Endodermal cell (in vitro differentiated cells): Measurements from ENCODE around the gene NAA15. TPM values are rescaled to one million over a fixed set of nuclear protein-coding genes. Genes with fewer than 3 reads are reported as not detected.
A peak's percentile ranks its signal among the peaks of the same experiment; 100 is the strongest.

Experiments
- DNase-seq: peaks from one replicate; pipeline ENCODE4 v3.0.0-alpha.2; 2017
- H3K27ac ChIP-seq: 2 replicates; pipeline ENCODE4 v1.5.1; 2013; ENCODE audit warnings: mild to moderate bottlenecking, low read depth, low read length, moderate library complexity
- H3K27me3 ChIP-seq: 2 replicates; pipeline ENCODE4 v1.6.1; 2013; ENCODE audit warnings: mild to moderate bottlenecking, low read length, moderate library complexity; ENCODE audit not compliant: insufficient read depth, control insufficient read depth, poor library complexity, severe bottlenecking
- H3K36me3 ChIP-seq: 2 replicates; pipeline ENCODE4 v1.7.0; 2013; ENCODE audit warnings: mild to moderate bottlenecking, low read length, moderate library complexity; ENCODE audit not compliant: control insufficient read depth, insufficient read depth
- H3K4me1 ChIP-seq: one replicate; pipeline ENCODE4 v1.7.0; 2013; ENCODE audit warnings: low read length; ENCODE audit not compliant: control insufficient read depth, insufficient read depth
- H3K4me3 ChIP-seq: 2 replicates; pipeline ENCODE4 v1.5.1; 2013; ENCODE audit warnings: mild to moderate bottlenecking, low read length, moderate library complexity
- H3K9ac ChIP-seq: 2 replicates; pipeline ENCODE4 v1.6.1; 2013; ENCODE audit warnings: mild to moderate bottlenecking, low read length, moderate library complexity; ENCODE audit not compliant: poor library complexity, severe bottlenecking; ENCODE audit errors: extremely low read depth
- H3K9me3 ChIP-seq: 2 replicates; pipeline ENCODE4 v1.6.1; 2013; ENCODE audit warnings: mild to moderate bottlenecking, low read length, moderate library complexity; ENCODE audit not compliant: control insufficient read depth
- H3K27ac Mint-ChIP-seq: 2 replicates; pipeline ENCODE4 v1.8.0; 2020; ENCODE audit warnings: mixed read lengths
- H3K27me3 Mint-ChIP-seq: 2 replicates; pipeline ENCODE4 v1.8.0; 2021; ENCODE audit warnings: mild to moderate bottlenecking, mixed read lengths; ENCODE audit not compliant: insufficient read depth
- H3K36me3 Mint-ChIP-seq: 2 replicates; pipeline ENCODE4 v1.8.0; 2020; ENCODE audit warnings: low read depth, mixed read lengths
- H3K4me1 Mint-ChIP-seq: 2 replicates; pipeline ENCODE4 v1.8.0; 2020; ENCODE audit warnings: mixed read lengths
- H3K4me3 Mint-ChIP-seq: 2 replicates; pipeline ENCODE4 v1.8.0; 2020; ENCODE audit warnings: mild to moderate bottlenecking, moderate library complexity, mixed read lengths
- H3K9me3 Mint-ChIP-seq: 2 replicates; pipeline ENCODE4 v1.8.0; 2020; ENCODE audit warnings: mild to moderate bottlenecking, mixed read lengths
- WGBS, 2 experiments: methylation state at CpG; one replicate each; pipeline versions ENCODE4 v1.1.5 to v1.1.7; 2013; ENCODE audit warnings: missing lambda C conversion rate in 2 of 2, mixed read lengths in 1 of 2; ENCODE audit not compliant: insufficient coverage in 1 of 2, insufficient read length in 1 of 2; 5-methylcytosine and 5-hydroxymethylcytosine counted together
- total RNA-seq, 2 donors: library from RNA; stranded (reverse); fragmentation: NEBNext Ultra II Directional in 1 of 2; extraction: Animal tissue kit (Norgen Biotek cat#: 25700) in 1 of 2; gene quantifications; 2 replicates in 1 of 2; 3 replicates in 1 of 2; pipeline ENCODE4 v1.2.1, GENCODE V29; 2021
- TF ChIP-seq, protein P1 (sequence below): fragments of 200-600 bp; sonication (generic); conservative IDR thresholded peaks from 2 replicates; pipeline ENCODE4 v1.5.0; 2021; ENCODE audit warnings: antibody characterized with exemption, mild to moderate bottlenecking

The NAA15 gene
- total RNA-seq, 2 donors from 2014 or later = 64.7 to 78.9 TPM

DNA sequence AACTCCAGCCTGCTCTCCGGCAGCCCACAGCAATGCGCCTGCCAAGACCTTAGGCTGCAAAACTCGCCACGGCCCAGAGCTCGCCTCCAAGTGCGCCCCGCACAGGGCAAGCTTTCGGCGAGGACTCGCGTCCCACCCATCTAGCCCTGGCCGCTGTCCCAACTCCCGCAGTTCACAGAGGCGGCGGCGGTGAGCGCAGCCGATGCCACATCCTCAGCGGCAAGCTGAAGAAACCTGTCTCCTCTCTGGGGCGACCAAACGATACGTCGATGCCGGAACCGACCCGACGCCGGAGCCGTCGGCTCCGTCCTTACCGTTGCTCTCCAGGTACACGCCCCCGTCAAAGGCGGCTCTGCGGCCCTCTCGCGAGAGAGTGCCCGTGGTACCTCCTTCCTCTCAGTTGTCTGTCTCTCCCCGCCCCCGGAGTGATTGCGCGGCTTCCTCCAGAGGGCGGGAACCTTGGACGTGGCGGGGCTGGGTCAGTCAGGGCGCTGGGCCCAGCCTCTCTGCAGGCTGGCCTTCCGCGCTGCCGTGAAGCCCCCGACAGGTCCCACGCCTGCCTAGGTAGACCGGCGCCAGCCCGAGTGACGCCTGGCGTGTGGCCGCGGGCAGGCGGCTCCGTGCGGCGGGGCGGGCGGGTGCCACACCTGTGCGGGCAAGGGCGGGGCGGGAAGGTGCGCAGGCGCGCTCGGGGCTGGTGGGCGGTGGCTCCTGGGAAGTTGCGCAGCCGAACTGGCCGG is 152.2 kb downstream of the NAA15 start:
- Histone ChIP-seq H3K27ac (peak overlapping the region; percentile 55), H3K4me3 (peak overlapping the region; percentile 97), H3K27me3 (no peaks in the 10 kb centered on the region), H3K9ac (peak overlapping the region; percentile 87), H3K9me3 (peaks cover 9% of the 10 kb centered on the region), H3K36me3 (peaks cover 14% of the 10 kb centered on the region), H3K4me1 (peaks cover 4% of the 10 kb centered on the region)
- H3K4me3 Mint-ChIP-seq = peak overlapping the region; percentile 91
- peak overlapping the region; percentile 99 for H3K27ac Mint-ChIP-seq
- 0% methylated on average over 23 to 76 of the region's 76 CpGs for WGBS, 2 experiments
- peaks cover 43% of the 10 kb centered on the region for H3K4me1 Mint-ChIP-seq
- peaks cover 3% of the 10 kb centered on the region for H3K9me3 Mint-ChIP-seq
- H3K36me3 Mint-ChIP-seq = peaks cover 21% of the 10 kb centered on the region
- DNase-seq = peak; percentile 99
- H3K27me3 Mint-ChIP-seq = no peaks in the 10 kb centered on the region
- TF ChIP-seq, protein P1, sequence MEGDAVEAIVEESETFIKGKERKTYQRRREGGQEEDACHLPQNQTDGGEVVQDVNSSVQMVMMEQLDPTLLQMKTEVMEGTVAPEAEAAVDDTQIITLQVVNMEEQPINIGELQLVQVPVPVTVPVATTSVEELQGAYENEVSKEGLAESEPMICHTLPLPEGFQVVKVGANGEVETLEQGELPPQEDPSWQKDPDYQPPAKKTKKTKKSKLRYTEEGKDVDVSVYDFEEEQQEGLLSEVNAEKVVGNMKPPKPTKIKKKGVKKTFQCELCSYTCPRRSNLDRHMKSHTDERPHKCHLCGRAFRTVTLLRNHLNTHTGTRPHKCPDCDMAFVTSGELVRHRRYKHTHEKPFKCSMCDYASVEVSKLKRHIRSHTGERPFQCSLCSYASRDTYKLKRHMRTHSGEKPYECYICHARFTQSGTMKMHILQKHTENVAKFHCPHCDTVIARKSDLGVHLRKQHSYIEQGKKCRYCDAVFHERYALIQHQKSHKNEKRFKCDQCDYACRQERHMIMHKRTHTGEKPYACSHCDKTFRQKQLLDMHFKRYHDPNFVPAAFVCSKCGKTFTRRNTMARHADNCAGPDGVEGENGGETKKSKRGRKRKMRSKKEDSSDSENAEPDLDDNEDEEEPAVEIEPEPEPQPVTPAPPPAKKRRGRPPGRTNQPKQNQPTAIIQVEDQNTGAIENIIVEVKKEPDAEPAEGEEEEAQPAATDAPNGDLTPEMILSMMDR = peak; percentile 40

DNA sequence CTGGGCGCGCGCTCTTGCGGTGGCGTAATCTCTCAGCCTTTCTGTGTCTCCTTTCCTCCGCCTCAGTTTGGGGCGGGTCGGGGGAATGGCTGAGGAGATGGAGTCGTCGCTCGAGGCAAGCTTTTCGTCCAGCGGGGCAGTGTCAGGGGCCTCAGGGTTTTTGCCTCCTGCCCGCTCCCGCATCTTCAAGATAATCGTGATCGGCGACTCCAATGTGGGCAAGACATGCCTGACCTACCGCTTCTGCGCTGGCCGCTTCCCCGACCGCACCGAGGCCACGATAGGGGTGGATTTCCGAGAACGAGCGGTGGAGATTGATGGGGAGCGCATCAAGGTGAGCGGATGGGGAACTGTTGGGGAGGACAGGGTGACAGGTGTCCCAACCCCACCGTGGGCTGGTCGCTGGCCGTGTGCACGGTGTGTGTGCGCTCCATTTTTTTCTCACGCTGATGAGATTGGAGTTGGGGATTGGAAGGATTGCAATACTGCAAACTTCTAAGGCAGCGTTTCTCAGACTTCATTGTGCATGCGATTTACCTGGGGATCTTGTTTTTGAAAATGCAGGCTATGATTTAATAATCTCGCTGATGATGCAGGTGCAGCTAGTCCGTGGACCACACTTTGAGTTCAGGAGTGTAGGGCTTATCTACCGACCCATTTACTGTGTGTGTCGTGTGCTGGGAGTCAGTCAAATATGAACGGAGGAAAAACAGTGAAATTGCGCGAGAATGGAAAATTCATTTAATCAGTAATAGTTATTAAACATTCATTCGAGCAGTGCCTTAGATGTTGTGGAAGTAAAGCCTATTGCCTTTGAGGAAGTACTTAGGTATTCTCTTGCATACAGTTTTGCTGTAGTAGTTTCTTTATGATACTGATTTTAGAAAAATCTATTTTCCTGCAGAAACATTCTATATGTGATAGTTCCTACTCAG is 153.1 kb downstream of the NAA15 start, which contains the start of gene RAB33B:
Gene RAB33B (plus strand): TSS at position 11 of the 935 bp plus-strand sequence. CDS start 75 bp downstream, at position 86.
- TF ChIP-seq, protein P1 = no peak
- Mint-ChIP-seq H3K36me3 (peaks cover 13% of the 10 kb centered on the region), H3K4me3 (peak within 1 kb of the TSS; percentile 91), H3K27ac (peak within 1 kb of the TSS; percentile 99), H3K9me3 (no peaks in the 10 kb centered on the region), H3K4me1 (peaks cover 51% of the 10 kb centered on the region), H3K27me3 (no peaks in the 10 kb centered on the region)
- 3 to 17% methylated on average over 13 to 46 of the region's 46 CpGs for WGBS, 2 experiments
- Histone ChIP-seq H3K4me1 (peaks cover 5% of the 10 kb centered on the region), H3K9ac (peak within 1 kb of the TSS; percentile 87), H3K27me3 (no peaks in the 10 kb centered on the region), H3K27ac (peak within 1 kb of the TSS; percentile 55), H3K36me3 (peaks cover 6% of the 10 kb centered on the region), H3K9me3 (peaks cover 9% of the 10 kb centered on the region), H3K4me3 (peak within 1 kb of the TSS; percentile 97)
- no peak for DNase-seq

DNA sequence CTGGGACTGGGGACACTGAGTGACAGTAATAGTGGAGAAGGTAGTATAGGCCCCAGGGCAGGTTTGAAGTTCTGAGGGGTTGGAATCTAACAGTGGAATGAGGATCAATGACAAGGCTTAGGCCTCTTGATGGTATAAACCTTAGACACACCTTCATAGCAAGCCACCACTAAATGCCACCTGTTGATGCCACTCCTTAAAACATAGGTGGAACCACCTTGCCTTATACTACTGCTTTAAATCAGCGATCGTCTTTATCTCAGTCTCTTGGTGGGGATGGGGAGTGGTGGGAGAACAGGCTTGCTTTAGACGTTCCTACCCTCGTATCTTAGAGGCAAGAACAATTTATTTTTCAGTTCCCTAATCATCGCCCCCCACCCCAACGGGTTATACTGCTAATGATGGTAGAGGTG is 153.8 kb downstream of the NAA15 start:
- Mint-ChIP-seq H3K36me3 (peaks cover 10% of the 10 kb centered on the region), H3K27ac (peak overlapping the region; percentile 95), H3K9me3 (no peaks in the 10 kb centered on the region), H3K4me3 (peak overlapping the region; percentile 91), H3K27me3 (no peaks in the 10 kb centered on the region), H3K4me1 (peaks cover 56% of the 10 kb centered on the region)
- Histone ChIP-seq H3K9ac (peak overlapping the region; percentile 87), H3K9me3 (peaks cover 5% of the 10 kb centered on the region), H3K36me3 (peaks cover 6% of the 10 kb centered on the region), H3K4me1 (peaks cover 5% of the 10 kb centered on the region), H3K27me3 (no peaks in the 10 kb centered on the region), H3K27ac (no peak overlapping the region), H3K4me3 (peak overlapping the region; percentile 97)
- DNase-seq = no peak
- 70% methylated on average over 4 of the region's 6 CpGs; no CpG with 5 or more reads in 1 of the 2 experiments for WGBS, 2 experiments
- TF ChIP-seq, protein P1 = no peak
